Superior temporal gyrus (tissue), 1 donor: ENCODE data around the gene PDP2.

Experiments
- DNase-seq: peaks from one replicate; pipeline ENCODE4 v3.0.0-alpha.2; 2016; ENCODE audit errors: extremely low spot score

The PDP2 gene

DNA sequence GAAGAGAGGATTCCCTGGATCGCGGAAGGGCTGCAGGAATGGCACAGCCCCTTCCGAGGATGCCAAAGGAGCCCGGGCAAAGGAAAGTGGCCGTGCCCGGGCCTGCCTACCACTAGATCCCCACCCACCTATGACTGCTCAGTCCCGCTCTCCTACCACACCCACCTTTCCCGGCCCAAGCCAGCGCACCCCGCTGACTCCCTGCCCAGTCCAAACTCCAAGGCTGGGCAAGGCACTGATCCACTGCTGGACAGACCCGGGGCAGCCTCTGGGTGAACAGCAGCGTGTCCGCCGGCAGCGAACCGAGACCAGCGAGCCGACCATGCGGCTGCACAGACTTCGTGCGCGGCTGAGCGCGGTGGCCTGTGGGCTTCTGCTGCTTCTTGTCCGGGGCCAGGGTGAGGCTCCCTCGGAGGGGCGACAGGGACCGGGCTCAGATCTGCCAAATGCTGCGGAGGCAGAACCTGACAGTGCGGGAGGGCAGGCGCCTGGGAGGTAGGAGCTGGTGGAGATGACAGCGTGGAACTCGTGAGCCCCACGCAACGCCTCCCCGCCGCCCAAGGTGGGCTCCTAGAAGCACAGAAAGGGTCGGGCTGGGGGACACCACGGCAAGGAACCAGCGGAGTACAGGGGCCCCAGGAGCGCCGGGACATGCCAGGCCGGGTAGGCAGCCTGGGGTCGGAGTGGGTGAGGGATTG is 55.1 kb downstream of the PDP2 start, which contains the start of gene CES2:
Gene CES2, plus strand, starts transcription at position 203 of the 698 bp plus-strand sequence. Its CDS starts 120 bp downstream, at position 323.
- DNase-seq, result no peak

- no peak for DNase-seq
These were observed 56.1 kb downstream of the PDP2 start for GRCh38 chr16:66936462-66936861.

DNA sequence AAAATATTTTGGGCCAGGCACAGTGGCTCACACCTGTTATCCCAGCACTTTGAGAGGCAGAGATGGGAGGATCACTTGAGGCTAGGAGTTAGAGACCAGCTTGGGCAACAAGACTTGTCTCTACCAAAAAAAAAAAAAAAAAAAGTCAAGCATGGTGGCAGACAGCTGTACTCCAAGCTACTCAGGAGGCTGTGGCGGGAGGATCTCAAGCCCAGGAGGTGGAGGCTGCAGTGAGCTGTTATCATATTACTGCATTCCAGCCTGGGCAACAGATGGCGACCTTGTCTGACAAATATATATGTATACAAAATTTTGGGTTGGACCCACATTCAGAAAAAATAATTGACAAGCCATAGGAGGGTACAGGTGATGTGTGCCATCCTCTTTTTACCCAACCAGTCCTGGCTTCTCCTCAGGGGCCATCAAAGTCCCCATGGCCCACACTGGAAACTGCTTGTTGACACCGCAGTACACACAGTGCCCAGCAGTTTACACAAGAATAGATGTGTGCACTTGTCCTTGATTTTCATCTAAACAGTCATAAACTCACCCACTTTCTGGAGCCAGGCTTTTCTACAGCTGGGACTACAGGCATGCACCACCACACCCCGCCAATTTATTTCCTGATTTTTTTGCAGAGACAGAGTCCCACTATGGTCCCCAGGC is 56.7 kb downstream of the PDP2 start:
- DNase-seq, result no peak

GRCh38 chr16:66937725-66938337 is 57.5 kb downstream of the PDP2 start:
- no peak for DNase-seq

GRCh38 chr16:66939366-66939765 is 59.1 kb downstream of the PDP2 start:
- DNase-seq, result no peak

DNA sequence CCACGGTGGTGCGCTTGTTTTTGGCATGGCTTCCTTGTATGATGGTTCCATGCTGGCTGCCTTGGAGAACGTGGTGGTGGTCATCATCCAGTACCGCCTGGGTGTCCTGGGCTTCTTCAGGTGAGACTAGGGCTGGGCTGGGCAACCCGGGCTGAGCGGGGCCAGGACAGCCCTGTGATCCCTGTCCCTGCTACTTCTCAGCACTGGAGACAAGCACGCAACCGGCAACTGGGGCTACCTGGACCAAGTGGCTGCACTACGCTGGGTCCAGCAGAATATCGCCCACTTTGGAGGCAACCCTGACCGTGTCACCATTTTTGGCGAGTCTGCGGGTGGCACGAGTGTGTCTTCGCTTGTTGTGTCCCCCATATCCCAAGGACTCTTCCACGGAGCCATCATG is 59.9 kb downstream of the PDP2 start:
- no peak for DNase-seq
